Stimulated activated CD4-positive, alpha-beta T cell treated with anti-CD3 and anti-CD28 coated beads, Interleukin-4, amount 100 ng/mL, for 48 hours (primary cell): ENCODE measurements around the gene ZNF473.
A peak's percentile ranks its signal among the peaks of the same experiment; 100 is the strongest.
"Not testable (repeated sequence)": the region's sequence is repeated elsewhere in the genome, so short reads cannot be mapped to it uniquely, and the experiment has no call there.

Experiments used
- DNase-seq, 2 donors: peaks; one replicate each; pipeline ENCODE4 v3.0.0-alpha.2; 2020; ENCODE audit warnings: low read depth in 2 of 2

The ZNF473 gene

DNA sequence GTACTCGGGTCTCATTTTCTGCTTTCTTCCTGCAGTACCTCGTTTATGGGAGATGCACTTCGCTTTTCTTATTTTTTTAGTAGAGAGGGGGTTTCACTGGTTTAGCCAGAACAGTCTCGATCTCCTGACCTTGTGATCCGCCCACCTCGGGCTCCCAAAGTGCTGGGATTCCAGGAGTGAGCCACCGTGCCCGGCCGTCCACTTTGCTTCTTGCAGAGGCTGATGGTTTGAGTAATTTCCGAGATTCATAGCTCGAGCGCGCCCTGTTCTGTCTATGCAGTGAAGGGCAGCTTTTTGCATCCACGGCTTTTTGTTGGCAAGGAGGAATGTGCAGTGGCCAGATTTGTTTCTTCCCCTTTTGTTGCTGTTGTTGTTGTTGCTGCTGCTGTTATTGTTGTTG is 73.1 kb downstream of the ZNF473 start:
- peak in 1 of 2 donors; percentile 6 for DNase-seq

GRCh38 chr19:50099696-50100095 is 73.9 kb downstream of the ZNF473 start:
- not testable (repeated sequence) for DNase-seq

DNA sequence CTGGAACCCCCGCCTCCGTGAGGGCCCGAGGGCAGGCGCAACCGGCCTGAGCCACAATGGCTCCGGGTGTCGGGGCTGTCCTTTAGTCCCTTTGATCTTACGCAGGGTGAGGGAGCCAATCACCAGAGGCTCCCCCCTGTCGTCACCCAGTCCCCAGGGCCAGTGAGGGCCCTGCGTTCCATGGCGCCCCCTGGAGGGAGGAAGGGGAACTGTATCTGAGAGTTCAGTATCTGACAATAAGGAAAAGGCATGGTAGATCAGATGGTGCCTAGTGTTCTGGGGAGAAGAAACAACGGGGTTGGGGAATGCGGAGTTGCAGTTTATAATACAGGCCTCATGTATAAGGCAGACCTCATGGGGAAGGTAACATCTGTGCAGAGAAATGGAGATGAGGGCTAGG is 75.1 kb downstream of the ZNF473 start:
- not testable (repeated sequence) for DNase-seq
